Measurements from ENCODE around the gene ELL2.
"Not testable (repeated sequence)": the region's sequence is repeated elsewhere in the genome, so short reads cannot be mapped to it uniquely, and the experiment has no call there.

The ELL2 gene

GRCh38 chr5:95930141-95930930, 31.3 kb downstream of the ELL2 start:
- no peak for DNase-seq (ENCODE audit: low spot score)

GRCh38 chr5:95928724-95929253, 32.9 kb downstream of the ELL2 start:
- DNase-seq (ENCODE audit: low spot score): no peak

- no peak for DNase-seq (ENCODE audit: low spot score)
These were observed 33.5 kb downstream of the ELL2 start for GRCh38 chr5:95927927-95928723.

GRCh38 chr5:95927300-95927699, 34.4 kb downstream of the ELL2 start:
- DNase-seq (ENCODE audit: low spot score): not testable (repeated sequence)

- no peak for DNase-seq (ENCODE audit: low spot score)
These were observed 35.7 kb downstream of the ELL2 start for GRCh38 chr5:95925939-95926338.

GRCh38 chr5:95925378-95925744, 36.3 kb downstream of the ELL2 start:
- DNase-seq (ENCODE audit: low spot score): no peak

- no peak for DNase-seq (ENCODE audit: low spot score)
These were observed 36.8 kb downstream of the ELL2 start for GRCh38 chr5:95924720-95925377.

GRCh38 chr5:95923918-95924544, 37.6 kb downstream of the ELL2 start:
- DNase-seq (ENCODE audit: low spot score): no peak

- no peak for DNase-seq (ENCODE audit: low spot score)
These were observed 38.9 kb downstream of the ELL2 start for GRCh38 chr5:95922798-95923197.

- no peak for DNase-seq (ENCODE audit: low spot score)
These were observed 40.1 kb downstream of the ELL2 start for GRCh38 chr5:95921501-95921900.

- DNase-seq (ENCODE audit: low spot score): no peak
These were observed 40.8 kb downstream of the ELL2 start for GRCh38 chr5:95920822-95921221.

GRCh38 chr5:95919658-95920057, 42.0 kb downstream of the ELL2 start:
- no peak for DNase-seq (ENCODE audit: low spot score)

- no peak for DNase-seq (ENCODE audit: low spot score)
These were observed 43.1 kb downstream of the ELL2 start for GRCh38 chr5:95918421-95919006.

- DNase-seq (ENCODE audit: low spot score): no peak
These were observed 44.4 kb downstream of the ELL2 start for GRCh38 chr5:95917207-95917606.

GRCh38 chr5:95916687-95917085, 45.0 kb downstream of the ELL2 start:
- no peak for DNase-seq (ENCODE audit: low spot score)

GRCh38 chr5:95915999-95916686, 45.5 kb downstream of the ELL2 start:
- DNase-seq (ENCODE audit: low spot score): no peak

GRCh38 chr5:95913663-95914062, 48.0 kb downstream of the ELL2 start:
- DNase-seq (ENCODE audit: low spot score): no peak

GRCh38 chr5:95912029-95912428, 49.6 kb downstream of the ELL2 start:
- DNase-seq (ENCODE audit: low spot score): no peak

- DNase-seq (ENCODE audit: low spot score): no peak
These were observed 51.1 kb downstream of the ELL2 start for GRCh38 chr5:95910521-95910920.

- no peak for DNase-seq (ENCODE audit: low spot score)
These were observed 51.9 kb downstream of the ELL2 start for GRCh38 chr5:95909738-95910137.

- no peak for DNase-seq (ENCODE audit: low spot score)
These were observed 52.9 kb downstream of the ELL2 start for GRCh38 chr5:95908799-95909198.

Measured in ecto neural progenitor cell (in vitro differentiated cells).